GM23338 (cell line): ENCODE measurements around the gene ARF1. TPM values are rescaled to one million over a fixed set of nuclear protein-coding genes. Genes with fewer than 3 reads are reported as not detected.

Experiments
- ATAC-seq: fragments of 200-7000 bp; cut with Tn5 transposase; 3 replicates; pipeline ENCODE4 v1.9.1; 2020
- DNase-seq: peaks from one replicate; pipeline ENCODE4 v3.0.0-alpha.2; 2015; ENCODE audit warnings: low spot score
- H2AFZ ChIP-seq: fragments of 200-600 bp; sonication (generic); 2 replicates; pipeline ENCODE4 v1.8.0; 2016; ENCODE audit warnings: antibody characterized with exemption, mild to moderate bottlenecking, moderate library complexity
- H3F3A ChIP-seq: fragments of 200-600 bp; sonication (generic); replicated peaks from 2 replicates; pipeline ENCODE4 v1.8.0; 2017; ENCODE audit warnings: antibody characterized with exemption, mixed run types, low read depth
- H3K27ac ChIP-seq: fragments of 200-600 bp; sonication (generic); 2 replicates; pipeline ENCODE4 v1.6.1; 2016; ENCODE audit warnings: low read depth
- H3K27me3 ChIP-seq: fragments of 200-600 bp; sonication (generic); 2 replicates; pipeline ENCODE4 v1.8.0; 2016; ENCODE audit warnings: mild to moderate bottlenecking, mixed run types, moderate library complexity; ENCODE audit not compliant: insufficient read depth
- H3K36me3 ChIP-seq: fragments of 200-600 bp; sonication (generic); 2 replicates; pipeline ENCODE4 v1.8.0; 2016; ENCODE audit warnings: mild to moderate bottlenecking; ENCODE audit not compliant: insufficient read depth
- H3K4me1 ChIP-seq: fragments of 200-600 bp; sonication (generic); 2 replicates; pipeline ENCODE4 v1.8.0; 2016; ENCODE audit warnings: mild to moderate bottlenecking, moderate library complexity; ENCODE audit not compliant: insufficient read depth
- H3K4me2 ChIP-seq: fragments of 200-600 bp; sonication (generic); 2 replicates; pipeline ENCODE4 v1.7.1; 2017; ENCODE audit warnings: mixed run types
- H3K4me3 ChIP-seq: fragments of 200-600 bp; sonication (generic); 2 replicates; pipeline ENCODE4 v1.6.1; 2016; ENCODE audit warnings: mixed run types
- H3K79me2 ChIP-seq: fragments of 200-600 bp; sonication (generic); replicated peaks from 2 replicates; pipeline ENCODE4 v1.8.0; 2017; ENCODE audit warnings: mild to moderate bottlenecking; ENCODE audit not compliant: insufficient read depth
- H3K9me2 ChIP-seq: fragments of 200-600 bp; sonication (generic); 2 replicates; pipeline ENCODE4 v1.8.0; 2017; ENCODE audit not compliant: insufficient read depth
- H4K20me1 ChIP-seq: fragments of 200-600 bp; sonication (generic); replicated peaks from 2 replicates; pipeline ENCODE4 v1.8.0; 2017; ENCODE audit warnings: mild to moderate bottlenecking; ENCODE audit not compliant: insufficient read depth
- H3K27ac Mint-ChIP-seq: 2 replicates; pipeline ENCODE4 v1.8.0; 2020; ENCODE audit warnings: inconsistent platforms, mild to moderate bottlenecking, moderate library complexity, mixed read lengths
- H3K27me3 Mint-ChIP-seq: 3 replicates; pipeline ENCODE4 v1.8.0; 2022; ENCODE audit warnings: low read depth, mild to moderate bottlenecking, moderate library complexity, mixed read lengths, inconsistent platforms; ENCODE audit not compliant: insufficient read depth, poor library complexity
- H3K36me3 Mint-ChIP-seq: 3 replicates; pipeline ENCODE4 v1.8.0; 2021; ENCODE audit warnings: low read depth, mild to moderate bottlenecking, inconsistent platforms, moderate library complexity, mixed read lengths
- H3K4me1 Mint-ChIP-seq: 3 replicates; pipeline ENCODE4 v1.8.0; 2020; ENCODE audit warnings: mild to moderate bottlenecking, inconsistent platforms, mixed read lengths
- H3K4me3 Mint-ChIP-seq: 3 replicates; pipeline ENCODE4 v1.8.0; 2021; ENCODE audit warnings: moderate library complexity, mild to moderate bottlenecking, inconsistent platforms, mixed read lengths
- H3K9me3 Mint-ChIP-seq: 3 replicates; pipeline ENCODE4 v1.8.0; 2020; ENCODE audit warnings: moderate library complexity, mild to moderate bottlenecking, inconsistent platforms, mixed read lengths
- CREB1 ChIP-seq: fragments of 250-450 bp; sonication (Bioruptor Pico); IDR thresholded peaks from 2 replicates; pipeline ENCODE4 v1.5.0; 2020; ENCODE audit warnings: low read depth, mild to moderate bottlenecking, moderate library complexity
- EZH2 ChIP-seq: fragments of 200-600 bp; sonication (generic); IDR thresholded peaks from one replicate; pipeline ENCODE4 v1.8.0; 2017; ENCODE audit warnings: antibody characterized with exemption, mild to moderate bottlenecking, low read depth; ENCODE audit not compliant: unreplicated experiment
- ZNF462 ChIP-seq: fragments of 250-450 bp; sonication (Bioruptor Pico); IDR thresholded peaks from 2 replicates; pipeline ENCODE4 v1.5.0; 2020; ENCODE audit warnings: mild to moderate bottlenecking, moderate library complexity
- polyA plus RNA-seq: library from polyadenylated mRNA; unstranded; fragments of >200 nt; fragmentation: Nextera tagmentation; extraction: Ambion mirVana; gene quantifications from 2 replicates; pipeline ENCODE4 v1.2.1, GENCODE V29; 2016
- total RNA-seq: library from RNA; depleted of rRNA; stranded (reverse); fragments of >200 nt; shearing (Covaris generic); gene quantifications from 2 replicates; pipeline ENCODE4 v1.2.3, GENCODE V29; 2014

Gene ARF1
- total and polyA plus RNA-seq, 2 experiments from 2014 or later = 210 to 306 TPM

- no peak for TF ChIP-seq ZNF462 (CRISPR knock-in tag)
Observed at GRCh38 chr1:228036701-228037231, 45.7 kb upstream of the ARF1 start (continued).

GRCh38 chr1:228037401-228038386 is 44.8 kb upstream of the ARF1 start:
- H3K4me1 Mint-ChIP-seq = 0 out of 3 replicates have a peak, but pooled peaks cover 3% of the 10 kb centered on the region
- Histone ChIP-seq H3F3A (no peaks in the 10 kb centered on the region), H3K27me3 (peaks cover 93% of the 10 kb centered on the region), H3K4me3 (peak overlapping the region; percentile 77), H3K9me2 (peaks cover 14% of the 10 kb centered on the region), H3K27ac (no peak overlapping the region), H3K36me3 (no peaks in the 10 kb centered on the region), H4K20me1 (no peaks in the 10 kb centered on the region), H3K79me2 (no peaks in the 10 kb centered on the region), H2AFZ (peak overlapping the region; percentile 86), H3K4me1 (no peaks in the 10 kb centered on the region), H3K4me2 (peak overlapping the region; percentile 87)
- H3K27me3 Mint-ChIP-seq = peaks cover 48% of the 10 kb centered on the region
- peak; percentile 55 for TF ChIP-seq EZH2
- no peak for TF ChIP-seq CREB1 (CRISPR knock-in tag)
- no peaks in the 10 kb centered on the region for H3K36me3 Mint-ChIP-seq
- ATAC-seq (peak; percentile 70), DNase-seq (peak; percentile 59)
- peak overlapping the region; percentile 63 for H3K4me3 Mint-ChIP-seq
- peaks cover 2% of the 10 kb centered on the region; the same call in 2 of the 3 replicates for H3K9me3 Mint-ChIP-seq
- H3K27ac Mint-ChIP-seq = no peak overlapping the region
